Tibial artery (tissue), 4 donors: ENCODE results near the gene RAP1GAP.
"Not testable (repeated sequence)": the region's sequence is repeated elsewhere in the genome, so short reads cannot be mapped to it uniquely, and the experiment has no call there.

Experiments
- DNase-seq, 2 donors: peaks; one replicate each; pipeline ENCODE4 v3.0.0-alpha.2; 2019
- H3K27ac ChIP-seq, 2 donors: fragments of 200-600 bp; sonication (generic) in 1 of 2; 1 replicate in 1 of 2; 2 replicates in 1 of 2; pipeline ENCODE4 v1.5.1; 2018 to 2019; ENCODE audit warnings: mild to moderate bottlenecking in 1 of 2
- H3K27me3 ChIP-seq, 2 donors: fragments of 200-600 bp; sonication (generic) in 1 of 2; one replicate each; pipeline versions ENCODE4 v1.5.1 to v1.6.0; 2016 to 2019
- H3K36me3 ChIP-seq, 3 donors: fragments of 200-600 bp; sonication (generic) in 2 of 3; one replicate each; pipeline ENCODE4 v1.5.1; 2016 to 2019; ENCODE audit warnings: mild to moderate bottlenecking in 2 of 3
- H3K4me1 ChIP-seq, 4 donors: fragments of 200-600 bp; sonication (generic) in 2 of 4; 1 replicate in 3 of 4; 2 replicates in 1 of 4; pipeline ENCODE4 v1.5.1; 2016 to 2019
- H3K4me3 ChIP-seq, 2 donors: fragments of 200-600 bp; sonication (generic) in 1 of 2; 1 replicate in 1 of 2; 2 replicates in 1 of 2; pipeline ENCODE4 v1.5.1; 2018 to 2019; ENCODE audit warnings: mild to moderate bottlenecking in 2 of 2
- H3K9me3 ChIP-seq, 3 donors: fragments of 200-600 bp; sonication (generic) in 1 of 3; one replicate each; pipeline ENCODE4 v1.5.1; 2016 to 2019
- CTCF ChIP-seq, 2 experiments: fragments of 200-600 bp in 1 of 2; fragments of 450-650 bp in 1 of 2; IDR thresholded peaks; one replicate each; pipeline ENCODE4 v1.5.1; 2017 to 2019; ENCODE audit warnings: antibody characterized with exemption in 2 of 2, mild to moderate bottlenecking in 1 of 2, moderate library complexity in 1 of 2
- intact Hi-C: fragments of 100-400 bp; cut with DNase I; formaldehyde crosslinking; loops from one replicate; pipeline ENCODE4 v1.15.0; 2023; ENCODE audit warnings: low total_unique reads

RAP1GAP gene

GRCh38 chr1:21567241-21568005 is 101.7 kb downstream of the RAP1GAP start:
- no peak for DNase-seq
- H3K27ac ChIP-seq, result no peak overlapping the region
- intact Hi-C loops, result no loop called here

GRCh38 chr1:21566361-21566760 is 102.8 kb downstream of the RAP1GAP start:
- H3K4me1 ChIP-seq, intact Hi-C loops, H3K27ac ChIP-seq, DNase-seq, H3K4me3 ChIP-seq, H3K36me3 ChIP-seq, H3K9me3 ChIP-seq: not testable (repeated sequence)
- H3K27me3 ChIP-seq, result peaks cover 0 to 31% of the 10 kb centered on the region in 2 donors

More at GRCh38 chr1:21567241-21568005, 101.7 kb downstream of the RAP1GAP start:
- H3K4me1 ChIP-seq, result peaks cover 0 to 5% (median 0%) of the 10 kb centered on the region in 4 donors
- peaks cover 0 to 30% of the 10 kb centered on the region in 2 donors for H3K27me3 ChIP-seq
- no peaks in the 10 kb centered on the region for H3K36me3 ChIP-seq
- no peak overlapping the region for H3K4me3 ChIP-seq
- no peaks in the 10 kb centered on the region for H3K9me3 ChIP-seq
- TF ChIP-seq CTCF (IDR thresholded peaks at IDR 0.05), result no peak

- no peak for TF ChIP-seq CTCF (IDR thresholded peaks at IDR 0.05)
Measured at GRCh38 chr1:21565285-21565684, 103.9 kb downstream of the RAP1GAP start.

GRCh38 chr1:21564521-21565095 is 104.5 kb downstream of the RAP1GAP start:
- H3K27me3 ChIP-seq, result peaks cover 0 to 44% of the 10 kb centered on the region in 2 donors
- intact Hi-C loops, result no loop called here
- H3K4me1 ChIP-seq, result peaks cover 0 to 5% (median 0%) of the 10 kb centered on the region in 4 donors
- no peak overlapping the region for H3K4me3 ChIP-seq
- DNase-seq, result no peak
- TF ChIP-seq CTCF (IDR thresholded peaks at IDR 0.05), result no peak
- H3K36me3 ChIP-seq, result no peaks in the 10 kb centered on the region
- H3K9me3 ChIP-seq, result no peaks in the 10 kb centered on the region
- H3K27ac ChIP-seq, result no peak overlapping the region

More at GRCh38 chr1:21565285-21565684, 103.9 kb downstream of the RAP1GAP start:
- DNase-seq, result no peak
- no peaks in the 10 kb centered on the region for H3K9me3 ChIP-seq
- intact Hi-C loops, result no loop called here
- H3K27me3 ChIP-seq, result peaks cover 0 to 41% of the 10 kb centered on the region in 2 donors
- no peak overlapping the region for H3K4me3 ChIP-seq
- H3K27ac ChIP-seq, result no peak overlapping the region
- no peaks in the 10 kb centered on the region for H3K36me3 ChIP-seq
- H3K4me1 ChIP-seq, result peaks cover 0 to 5% (median 0%) of the 10 kb centered on the region in 4 donors

GRCh38 chr1:21563971-21564370 is 105.2 kb downstream of the RAP1GAP start:
- no peak overlapping the region for H3K27ac ChIP-seq
- intact Hi-C loops, result no loop called here
- peaks cover 0 to 50% of the 10 kb centered on the region in 2 donors for H3K27me3 ChIP-seq
- DNase-seq, result no peak
- no peak for TF ChIP-seq CTCF (IDR thresholded peaks at IDR 0.05)
- no peaks in the 10 kb centered on the region for H3K36me3 ChIP-seq
- H3K9me3 ChIP-seq, result no peaks in the 10 kb centered on the region
- H3K4me1 ChIP-seq, result peaks cover 0 to 5% (median 0%) of the 10 kb centered on the region in 4 donors
- no peak overlapping the region for H3K4me3 ChIP-seq

GRCh38 chr1:21562896-21563295 is 106.3 kb downstream of the RAP1GAP start:
- Histone ChIP-seq H3K27me3 (peaks cover 0 to 58% of the 10 kb centered on the region in 2 donors), H3K9me3 (no peaks in the 10 kb centered on the region), H3K4me3 (no peak overlapping the region), H3K4me1 (peaks cover 0 to 5% (median 0%) of the 10 kb centered on the region in 4 donors), H3K27ac (no peak overlapping the region), H3K36me3 (no peaks in the 10 kb centered on the region)
- intact Hi-C loops, result no loop called here
- no peak for TF ChIP-seq CTCF (IDR thresholded peaks at IDR 0.05)
- no peak for DNase-seq
